OCI-LY3 (cell line): ENCODE data around the gene FCN1.
A peak's percentile ranks its signal among the peaks of the same experiment; 100 is the strongest.

Experiments used
- H2AFZ ChIP-seq: fragments of 200-600, 300-600 bp; shearing (Covaris generic); 2 replicates; pipeline ENCODE4 v1.6.0; 2014; ENCODE audit warnings: antibody characterized with exemption, low read depth, low read length
- H3K27ac ChIP-seq: fragments of 200-600, 300-600 bp; sonication (generic); 2 replicates; pipeline ENCODE4 v1.5.1; 2014; ENCODE audit warnings: mild to moderate bottlenecking, low read length, moderate library complexity, mixed read lengths
- H3K27me3 ChIP-seq: fragments of 200-600, 300-600 bp; sonication (generic); 2 replicates; pipeline ENCODE4 v1.6.1; 2014; ENCODE audit warnings: low read depth, low read length, mixed read lengths
- H3K36me3 ChIP-seq: fragments of 200-600, 300-600 bp; sonication (generic); replicated peaks from 2 replicates; pipeline ENCODE3; 2014; ENCODE audit warnings: low read depth, low read length, mixed read lengths
- H3K4me1 ChIP-seq: fragments of 300-600, 200-600 bp; sonication (generic); 2 replicates; pipeline ENCODE4 v1.6.1; 2014; ENCODE audit warnings: low read length, mixed read lengths
- H3K4me2 ChIP-seq: fragments of 200-600, 300-600 bp; sonication (generic); 2 replicates; pipeline ENCODE4 v1.6.1; 2014; ENCODE audit warnings: low read length, mixed read lengths
- H3K4me3 ChIP-seq: fragments of 300-600, 200-600 bp; sonication (generic); 2 replicates; pipeline ENCODE4 v1.5.1; 2014; ENCODE audit warnings: antibody characterized with exemption, mild to moderate bottlenecking, low read length, moderate library complexity
- H3K79me2 ChIP-seq: fragments of 300-600, 200-600 bp; shearing (Covaris generic); 2 replicates; pipeline ENCODE4 v1.6.1; 2014; ENCODE audit warnings: mild to moderate bottlenecking, low read length, mixed read lengths
- H3K9ac ChIP-seq: fragments of 300-600, 200-600 bp; shearing (Covaris generic); 2 replicates; pipeline ENCODE4 v1.6.0; 2014; ENCODE audit warnings: mild to moderate bottlenecking, low read length, moderate library complexity
- H3K9me3 ChIP-seq: fragments of 200-600, 300-600 bp; shearing (Covaris generic); 2 replicates; pipeline ENCODE4 v1.6.1; 2014; ENCODE audit warnings: low read length, mixed read lengths; ENCODE audit not compliant: insufficient read depth
- H4K20me1 ChIP-seq: fragments of 200-600, 300-600 bp; sonication (generic); 2 replicates; pipeline ENCODE4 v1.6.1; 2016; ENCODE audit warnings: low read length, mixed read lengths; ENCODE audit not compliant: insufficient read depth
- EZH2phosphoT487 ChIP-seq: fragments of 200-600 bp; shearing (Covaris generic); IDR thresholded peaks from 2 replicates; pipeline ENCODE4 v1.6.1; 2018; ENCODE audit warnings: antibody characterized with exemption, mixed run types, low read depth
- TF ChIP-seq, protein P1 (sequence below): fragments of 200-600, 300-600 bp; sonication (generic); IDR thresholded peaks from 2 replicates; pipeline ENCODE4 v1.5.1; 2014; ENCODE audit warnings: antibody characterized with exemption, low read length, low read depth

The FCN1 gene

DNA sequence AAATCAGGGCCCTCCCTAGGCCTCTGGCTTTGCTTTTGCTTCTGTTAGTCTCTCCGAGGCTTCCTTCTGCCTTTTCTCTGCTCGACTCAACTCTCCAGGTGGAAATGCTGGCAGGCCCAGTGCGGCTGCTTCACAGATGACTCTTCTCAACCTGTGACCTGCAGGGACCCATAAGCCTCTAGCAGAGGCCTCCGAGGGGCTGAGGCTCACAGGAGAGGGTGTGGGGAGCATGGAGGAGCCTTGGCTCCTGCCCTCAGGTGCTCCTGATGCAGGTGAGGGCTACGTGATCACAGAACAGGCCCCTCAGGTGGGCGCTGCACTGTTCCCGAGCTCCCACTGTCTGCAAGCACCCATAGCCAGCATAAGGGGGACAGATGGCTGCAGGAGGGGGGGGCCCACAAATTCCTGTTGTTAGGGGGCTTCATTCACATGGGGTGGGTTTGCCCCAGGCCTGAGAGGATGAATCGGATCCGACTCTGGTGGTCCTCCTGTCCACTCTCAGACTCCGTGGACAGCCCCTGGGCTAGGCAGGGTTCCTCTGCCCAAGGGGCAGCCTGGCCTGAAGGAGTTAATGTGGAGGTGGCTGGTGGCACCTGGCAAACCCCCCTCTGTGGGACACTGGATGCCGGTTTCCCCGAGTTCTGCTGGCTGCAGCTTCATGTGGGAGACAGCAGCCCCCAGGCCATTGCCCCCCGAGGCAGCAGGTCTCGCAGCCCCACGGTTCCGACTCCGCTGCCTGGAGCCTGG, 48.0 kb downstream of the FCN1 start:
- no peak overlapping the region for H3K9ac ChIP-seq
- H2AFZ ChIP-seq, result peak overlapping the region; percentile 75; the same call in 1 of the 2 replicates
- H3K36me3 ChIP-seq, result peaks cover 4% of the 10 kb centered on the region
- TF ChIP-seq, protein P1, sequence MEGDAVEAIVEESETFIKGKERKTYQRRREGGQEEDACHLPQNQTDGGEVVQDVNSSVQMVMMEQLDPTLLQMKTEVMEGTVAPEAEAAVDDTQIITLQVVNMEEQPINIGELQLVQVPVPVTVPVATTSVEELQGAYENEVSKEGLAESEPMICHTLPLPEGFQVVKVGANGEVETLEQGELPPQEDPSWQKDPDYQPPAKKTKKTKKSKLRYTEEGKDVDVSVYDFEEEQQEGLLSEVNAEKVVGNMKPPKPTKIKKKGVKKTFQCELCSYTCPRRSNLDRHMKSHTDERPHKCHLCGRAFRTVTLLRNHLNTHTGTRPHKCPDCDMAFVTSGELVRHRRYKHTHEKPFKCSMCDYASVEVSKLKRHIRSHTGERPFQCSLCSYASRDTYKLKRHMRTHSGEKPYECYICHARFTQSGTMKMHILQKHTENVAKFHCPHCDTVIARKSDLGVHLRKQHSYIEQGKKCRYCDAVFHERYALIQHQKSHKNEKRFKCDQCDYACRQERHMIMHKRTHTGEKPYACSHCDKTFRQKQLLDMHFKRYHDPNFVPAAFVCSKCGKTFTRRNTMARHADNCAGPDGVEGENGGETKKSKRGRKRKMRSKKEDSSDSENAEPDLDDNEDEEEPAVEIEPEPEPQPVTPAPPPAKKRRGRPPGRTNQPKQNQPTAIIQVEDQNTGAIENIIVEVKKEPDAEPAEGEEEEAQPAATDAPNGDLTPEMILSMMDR, result no peak
- no peak for TF ChIP-seq EZH2phosphoT487
- no peak overlapping the region for H3K4me2 ChIP-seq
- H3K9me3 ChIP-seq, result 0 out of 2 replicates have a peak, but pooled peaks cover 12% of the 10 kb centered on the region
- H4K20me1 ChIP-seq, result no peaks in the 10 kb centered on the region
- H3K4me3 ChIP-seq, result no peak overlapping the region
- no peaks in the 10 kb centered on the region for H3K27me3 ChIP-seq
- H3K79me2 ChIP-seq, result no peaks in the 10 kb centered on the region
- H3K27ac ChIP-seq, result no peak overlapping the region
- H3K4me1 ChIP-seq, result peaks cover 13% of the 10 kb centered on the region

DNA sequence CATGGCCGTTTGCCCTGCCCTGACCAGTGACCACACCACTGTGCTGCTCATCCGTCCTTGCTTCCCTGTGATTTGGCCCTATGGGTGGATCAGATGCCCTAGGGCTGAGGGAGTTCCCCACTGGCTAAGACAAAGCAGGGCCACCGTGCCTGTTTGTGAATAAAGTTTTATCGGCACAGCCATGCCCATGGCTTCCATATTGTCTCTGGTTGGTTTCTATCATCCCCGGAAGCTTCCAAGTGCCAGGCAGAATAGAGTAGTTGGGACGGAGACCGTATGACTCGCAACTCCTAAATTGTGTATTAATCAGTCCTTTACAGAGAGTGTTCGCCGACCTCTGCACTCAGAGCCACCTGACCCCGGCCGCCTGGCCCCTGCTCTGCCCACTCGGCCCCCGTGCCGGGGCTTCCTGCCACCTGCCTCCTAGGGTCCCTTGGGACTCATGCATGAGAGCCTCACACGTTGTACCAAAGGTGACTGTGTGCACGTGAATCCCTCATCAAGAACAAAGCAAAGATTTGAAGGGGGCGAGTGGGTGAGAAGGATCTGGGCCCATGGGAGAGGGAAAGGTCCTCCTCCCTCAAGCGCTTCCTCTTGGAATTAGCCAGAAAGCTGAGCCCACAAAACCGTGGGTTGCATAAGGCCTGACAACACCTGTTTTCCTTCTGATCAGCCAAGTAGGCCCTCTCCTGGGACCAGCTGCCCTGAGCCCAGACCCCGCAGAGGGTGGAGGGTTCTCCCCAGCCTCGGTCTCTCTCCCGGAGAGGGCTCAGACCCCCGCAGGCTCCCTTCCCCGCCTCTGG, 48.8 kb downstream of the FCN1 start:
- Histone ChIP-seq H3K4me2 (no peak overlapping the region), H3K9me3 (0 out of 2 replicates have a peak, but pooled peaks cover 8% of the 10 kb centered on the region), H4K20me1 (no peaks in the 10 kb centered on the region), H2AFZ (peak overlapping the region; percentile 75), H3K27me3 (no peaks in the 10 kb centered on the region), H3K36me3 (peaks cover 4% of the 10 kb centered on the region), H3K27ac (no peak overlapping the region), H3K79me2 (no peaks in the 10 kb centered on the region), H3K4me3 (no peak overlapping the region), H3K9ac (no peak overlapping the region), H3K4me1 (peaks cover 13% of the 10 kb centered on the region)
- TF ChIP-seq, protein P1, result no peak
- no peak for TF ChIP-seq EZH2phosphoT487

DNA sequence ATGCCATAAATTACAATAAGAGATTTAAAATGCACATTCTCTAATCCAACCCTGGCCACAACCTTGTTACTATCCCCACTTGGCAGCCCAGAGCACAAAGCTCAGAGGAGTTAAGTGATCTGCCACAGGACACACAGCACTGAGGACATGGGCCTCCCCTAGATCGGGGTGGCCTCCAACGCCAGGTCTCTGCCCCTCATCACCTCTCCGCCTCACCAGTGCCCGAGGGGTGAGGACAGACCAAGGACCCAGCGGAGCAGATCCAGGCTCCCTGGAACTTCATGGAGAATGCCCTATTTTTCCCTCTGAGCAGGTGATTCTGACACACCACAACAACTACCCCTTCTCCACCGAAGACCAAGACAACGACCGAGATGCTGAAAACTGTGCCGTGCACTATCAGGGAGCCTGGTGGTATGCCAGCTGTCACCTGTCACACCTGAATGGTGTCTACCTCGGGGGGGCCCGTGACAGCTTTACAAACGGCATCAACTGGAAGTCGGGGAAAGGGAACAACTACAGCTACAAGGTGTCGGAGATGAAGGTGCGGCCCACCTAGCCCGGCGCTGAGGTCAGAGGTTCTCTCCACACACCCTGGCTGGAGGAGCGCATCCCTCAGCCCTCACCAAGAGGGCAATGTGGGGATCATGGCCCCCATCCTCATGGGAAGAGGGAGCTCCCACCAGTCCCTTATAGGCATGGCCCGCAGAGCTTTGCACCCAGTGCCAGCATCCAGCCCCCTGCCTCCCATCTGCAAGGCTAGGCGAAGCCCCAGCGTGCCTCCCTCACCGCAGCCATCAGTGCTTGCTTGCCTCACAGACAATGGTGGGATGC, 49.6 kb downstream of the FCN1 start:
- no peak for TF ChIP-seq EZH2phosphoT487
- TF ChIP-seq, protein P1, result no peak
- Histone ChIP-seq H3K4me2 (no peak overlapping the region), H3K9me3 (0 out of 2 replicates have a peak, but pooled peaks cover 8% of the 10 kb centered on the region), H2AFZ (no peak overlapping the region), H3K4me1 (peaks cover 13% of the 10 kb centered on the region), H3K4me3 (no peak overlapping the region), H3K9ac (no peak overlapping the region), H3K27me3 (no peaks in the 10 kb centered on the region), H3K36me3 (peaks cover 4% of the 10 kb centered on the region), H4K20me1 (no peaks in the 10 kb centered on the region), H3K27ac (no peak overlapping the region), H3K79me2 (no peaks in the 10 kb centered on the region)
